Activated T-cell treated with anti-CD3 and anti-CD28 coated beads, Interleukin-2, amount 50 U/mL, for 48 hours (primary cell): ENCODE measurements around the gene NACC1.

ENCODE experiments used
- DNase-seq, 2 experiments: peaks; one replicate each; pipeline ENCODE4 v3.0.0-alpha.2; 2020

The NACC1 gene

GRCh38 chr19:13100841-13101589, 17.0 kb upstream of the NACC1 start:
- no peak for DNase-seq

- DNase-seq = no peak
Observed at GRCh38 chr19:13101590-13102415, 16.3 kb upstream of the NACC1 start.

- DNase-seq = peak in 1 of 2 experiments; percentile 41
Observed at GRCh38 chr19:13102416-13102665, 15.7 kb upstream of the NACC1 start.

- DNase-seq = peak; percentile 49 to 66
Observed at GRCh38 chr19:13102666-13103580, 15.1 kb upstream of the NACC1 start, which contains the start of gene LYL1. Gene LYL1, minus strand, starts transcription at chr19:13102858. Its CDS starts 1,687 bp downstream, at chr19:13101171.

GRCh38 chr19:13103581-13104359, 14.3 kb upstream of the NACC1 start:
- DNase-seq = peak in 1 of 2 experiments; percentile 39

GRCh38 chr19:13104360-13104847, 13.7 kb upstream of the NACC1 start:
- peak; percentile 83 to 86 for DNase-seq

- DNase-seq = peak; percentile 57 to 61
Observed at GRCh38 chr19:13104848-13105711, 13.0 kb upstream of the NACC1 start.

GRCh38 chr19:13109361-13110098, 8.5 kb upstream of the NACC1 start:
- DNase-seq = no peak

GRCh38 chr19:13110099-13110610, 7.9 kb upstream of the NACC1 start:
- no peak for DNase-seq

- no peak for DNase-seq
Observed at GRCh38 chr19:13112555-13112954, 5.5 kb upstream of the NACC1 start.

GRCh38 chr19:13115936-13116281, 2.2 kb upstream of the NACC1 start:
- DNase-seq = no peak

GRCh38 chr19:13116282-13117175, 1.5 kb upstream of the NACC1 start, which contains the start of gene TRMT1:
Gene TRMT1, minus strand, starts transcription at chr19:13116740. Its CDS starts 341 bp downstream, at chr19:13116399.
- peak; percentile 95 to 96 for DNase-seq

GRCh38 chr19:13117176-13117771, 790 bp upstream of the NACC1 start:
- DNase-seq = peak in 1 of 2 experiments; percentile 33

GRCh38 chr19:13118424-13119193, 545 bp downstream of the NACC1 start:
- peak in 1 of 2 experiments; percentile 65 for DNase-seq

- no peak for DNase-seq
Observed at GRCh38 chr19:13119627-13120026, 1.6 kb downstream of the NACC1 start.

GRCh38 chr19:13120031-13120430, 2.0 kb downstream of the NACC1 start:
- no peak for DNase-seq

- no peak for DNase-seq
Observed at GRCh38 chr19:13120817-13121216, 2.8 kb downstream of the NACC1 start.
